Transverse colon (tissue), 4 donors: ENCODE data around the gene SSUH2.

Experiments used
- EP300 ChIP-seq: sonication (generic); formaldehyde crosslinking; IDR thresholded peaks from one replicate; pipeline ENCODE4 v1.6.1; 2017; ENCODE audit warnings: antibody characterized with exemption, low read depth
- POLR2A ChIP-seq: fragments of 450-650 bp; IDR thresholded peaks from one replicate; pipeline ENCODE4 v1.6.1; 2016; ENCODE audit warnings: antibody characterized with exemption, mild to moderate bottlenecking, moderate library complexity
- POLR2AphosphoS5 ChIP-seq, 3 donors: sonication (generic); formaldehyde crosslinking; IDR thresholded peaks; one replicate each; pipeline ENCODE4 v1.6.1; 2016; ENCODE audit warnings: antibody characterized with exemption in 3 of 3
- TF ChIP-seq, protein P1 (sequence below), 5 experiments: fragments of 200-600 bp in 3 of 5; fragments of 450-650 bp in 2 of 5; sonication (generic) in 3 of 5; IDR thresholded peaks; 1 replicate in 2 of 5; 2 replicates in 3 of 5; pipeline ENCODE4 v1.5.1; 2016 to 2017; ENCODE audit warnings: antibody characterized with exemption in 5 of 5, inconsistent platforms in 3 of 5, mild to moderate bottlenecking in 2 of 5, moderate library complexity in 1 of 5

GRCh38 chr3:8596321-8597218 is 48.0 kb downstream of the SSUH2 start:
- TF ChIP-seq POLR2AphosphoS5 (IDR thresholded peaks at IDR 0.05) (no peak), POLR2A (no peak), EP300 (no peak)
- TF ChIP-seq, protein P1, sequence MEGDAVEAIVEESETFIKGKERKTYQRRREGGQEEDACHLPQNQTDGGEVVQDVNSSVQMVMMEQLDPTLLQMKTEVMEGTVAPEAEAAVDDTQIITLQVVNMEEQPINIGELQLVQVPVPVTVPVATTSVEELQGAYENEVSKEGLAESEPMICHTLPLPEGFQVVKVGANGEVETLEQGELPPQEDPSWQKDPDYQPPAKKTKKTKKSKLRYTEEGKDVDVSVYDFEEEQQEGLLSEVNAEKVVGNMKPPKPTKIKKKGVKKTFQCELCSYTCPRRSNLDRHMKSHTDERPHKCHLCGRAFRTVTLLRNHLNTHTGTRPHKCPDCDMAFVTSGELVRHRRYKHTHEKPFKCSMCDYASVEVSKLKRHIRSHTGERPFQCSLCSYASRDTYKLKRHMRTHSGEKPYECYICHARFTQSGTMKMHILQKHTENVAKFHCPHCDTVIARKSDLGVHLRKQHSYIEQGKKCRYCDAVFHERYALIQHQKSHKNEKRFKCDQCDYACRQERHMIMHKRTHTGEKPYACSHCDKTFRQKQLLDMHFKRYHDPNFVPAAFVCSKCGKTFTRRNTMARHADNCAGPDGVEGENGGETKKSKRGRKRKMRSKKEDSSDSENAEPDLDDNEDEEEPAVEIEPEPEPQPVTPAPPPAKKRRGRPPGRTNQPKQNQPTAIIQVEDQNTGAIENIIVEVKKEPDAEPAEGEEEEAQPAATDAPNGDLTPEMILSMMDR (IDR thresholded peaks at IDR 0.05): no peak
